ENCODE results near the gene ERRFI1.

ERRFI1 gene

DNA sequence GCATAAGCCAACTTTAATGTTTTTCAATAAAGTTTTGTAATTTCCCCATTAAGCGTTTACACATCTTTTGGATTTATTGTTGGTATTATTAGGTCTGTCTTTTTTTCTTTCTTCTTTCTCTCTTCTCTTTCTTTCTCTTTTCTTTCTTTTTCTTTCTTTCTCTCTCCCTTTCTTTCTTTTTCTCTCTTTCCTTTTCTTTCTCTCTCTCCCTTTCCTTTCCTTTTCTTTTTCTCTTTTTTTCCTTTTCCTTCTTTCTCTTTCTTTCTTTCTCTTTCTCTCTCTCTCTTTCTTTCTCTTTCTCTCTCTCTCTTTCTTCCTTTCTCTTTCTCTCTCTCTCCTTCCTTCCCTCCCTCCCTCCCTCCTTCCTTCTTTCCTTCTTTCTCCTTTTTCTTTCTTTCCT, 31.3 kb downstream of the ERRFI1 start:
- TF ChIP-seq CTCF (IDR thresholded peaks at IDR 0.05; ENCODE audit: low read depth, low read length), result no peak
- no peak for DNase-seq (ENCODE audit: extremely low read depth, low read depth)

- DNase-seq (ENCODE audit: extremely low read depth, low read depth), result no peak
- TF ChIP-seq CTCF (IDR thresholded peaks at IDR 0.05; ENCODE audit: low read depth, low read length), result no peak
Observed at GRCh38 chr1:7993593-7994479, 32.3 kb downstream of the ERRFI1 start.

- TF ChIP-seq CTCF (IDR thresholded peaks at IDR 0.05; ENCODE audit: low read depth, low read length), result no peak
- DNase-seq (ENCODE audit: extremely low read depth, low read depth), result no peak
Observed at GRCh38 chr1:7992885-7993284, 33.2 kb downstream of the ERRFI1 start.

- no peak for TF ChIP-seq CTCF (IDR thresholded peaks at IDR 0.05; ENCODE audit: low read depth, low read length)
- no peak for DNase-seq (ENCODE audit: extremely low read depth, low read depth)
Observed at GRCh38 chr1:7991504-7992440, 34.3 kb downstream of the ERRFI1 start.

GRCh38 chr1:7989762-7990428, 36.2 kb downstream of the ERRFI1 start:
- no peak for TF ChIP-seq CTCF (IDR thresholded peaks at IDR 0.05; ENCODE audit: low read depth, low read length)
- DNase-seq (ENCODE audit: extremely low read depth, low read depth), result no peak

DNA sequence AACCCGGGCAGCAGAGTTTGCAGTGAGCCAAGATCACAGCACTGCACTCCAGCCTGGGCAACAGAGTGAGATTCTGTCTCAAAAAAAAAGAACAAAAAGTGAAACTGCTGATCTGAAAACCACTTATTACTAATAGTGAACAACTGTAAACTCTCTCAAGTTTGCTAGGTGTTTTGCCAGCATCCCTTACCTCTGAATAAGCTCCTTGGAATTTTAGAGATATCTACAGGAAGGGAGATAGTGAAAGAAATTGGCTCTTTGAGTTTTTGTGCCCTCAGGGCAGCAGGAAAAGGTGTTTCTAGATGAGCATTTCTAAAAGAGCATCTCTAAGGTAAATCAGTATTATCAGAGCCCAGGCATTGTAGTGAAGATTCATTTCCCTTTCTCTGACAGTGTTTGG, 37.5 kb downstream of the ERRFI1 start:
- no peak for TF ChIP-seq CTCF (IDR thresholded peaks at IDR 0.05; ENCODE audit: low read depth, low read length)
- DNase-seq (ENCODE audit: extremely low read depth, low read depth), result no peak

Measured in AG09319 (cell line).